Fibroblast of skin of right biceps (primary cell): ENCODE measurements around the gene HPD.
A peak's percentile ranks its signal among the peaks of the same experiment; 100 is the strongest.
"Not testable (repeated sequence)": the region's sequence is repeated elsewhere in the genome, so short reads cannot be mapped to it uniquely, and the experiment has no call there.

ENCODE experiments used
- DNase-seq: peaks from one replicate; pipeline ENCODE4 v3.0.0-alpha.2; 2013

Gene HPD

DNA sequence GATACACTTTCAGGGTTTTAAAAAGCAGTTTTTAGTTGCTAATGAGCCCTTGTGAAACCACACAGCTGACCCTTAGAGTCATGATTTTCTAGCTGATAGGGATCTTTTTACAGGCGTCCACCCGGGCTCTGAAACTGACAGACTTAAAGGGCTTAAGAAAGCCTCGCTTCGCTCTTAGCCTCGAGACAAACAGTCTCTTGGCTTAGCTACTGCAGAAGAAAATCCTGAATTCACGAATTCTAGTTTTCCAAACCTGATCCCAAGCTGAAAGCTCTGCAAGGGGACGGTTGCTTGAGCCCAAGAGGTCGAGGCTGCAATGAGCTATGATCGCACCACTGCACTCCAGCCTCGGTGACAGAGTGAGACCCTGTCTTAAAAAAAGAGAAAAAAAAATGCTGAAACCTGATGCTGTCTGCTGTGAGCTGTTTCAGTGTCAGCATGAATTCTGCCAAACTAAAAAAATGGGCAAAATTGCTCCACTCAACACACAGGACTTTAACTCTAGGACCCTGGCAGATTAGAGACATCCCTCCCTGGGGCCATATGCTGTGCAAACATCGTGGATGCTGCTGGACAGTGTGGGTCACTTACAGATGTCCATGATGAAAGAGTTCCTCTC is 3.1 kb upstream of the HPD start:
- DNase-seq, result peak; percentile 19

DNA sequence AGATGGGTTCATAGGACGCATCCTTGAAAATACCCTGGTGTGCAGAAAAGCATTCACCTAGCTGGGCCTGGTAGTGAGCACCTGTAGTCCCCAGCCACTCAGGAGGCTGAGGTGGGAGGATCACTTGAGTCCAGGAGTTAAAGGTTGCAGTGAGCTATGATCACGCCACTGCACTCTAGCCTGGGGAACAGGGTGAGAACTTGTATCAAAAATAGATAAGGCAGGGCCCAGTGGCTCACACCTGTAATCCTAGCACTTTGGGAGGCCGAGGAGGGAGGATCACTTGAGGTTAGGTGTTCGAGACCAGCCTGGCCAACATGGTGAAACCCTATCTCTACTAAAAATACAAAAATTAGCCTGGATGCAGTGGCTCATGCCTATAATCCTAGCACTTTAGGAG is 2.0 kb upstream of the HPD start:
- not testable (repeated sequence) for DNase-seq

GRCh38 chr12:121860257-121860656 is 1.6 kb upstream of the HPD start:
- no peak for DNase-seq

DNA sequence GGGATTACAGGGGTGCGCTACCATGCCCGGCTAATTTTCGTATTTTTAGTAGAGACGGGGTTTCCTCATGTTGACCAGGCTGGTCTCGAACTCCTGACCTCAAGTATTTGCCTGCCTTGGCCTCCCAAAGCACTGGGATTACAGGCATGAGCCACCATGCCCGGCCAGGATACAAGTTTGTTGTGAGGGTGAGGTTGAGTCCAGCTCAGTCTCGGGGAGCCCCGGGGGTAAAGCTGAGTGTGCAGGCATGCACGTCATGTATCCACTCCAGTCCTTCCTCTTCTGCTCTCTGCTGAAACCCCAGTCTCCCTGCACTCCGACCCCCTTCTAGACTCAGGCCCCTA is 369 bp downstream of the HPD start:
- no peak for DNase-seq

DNA sequence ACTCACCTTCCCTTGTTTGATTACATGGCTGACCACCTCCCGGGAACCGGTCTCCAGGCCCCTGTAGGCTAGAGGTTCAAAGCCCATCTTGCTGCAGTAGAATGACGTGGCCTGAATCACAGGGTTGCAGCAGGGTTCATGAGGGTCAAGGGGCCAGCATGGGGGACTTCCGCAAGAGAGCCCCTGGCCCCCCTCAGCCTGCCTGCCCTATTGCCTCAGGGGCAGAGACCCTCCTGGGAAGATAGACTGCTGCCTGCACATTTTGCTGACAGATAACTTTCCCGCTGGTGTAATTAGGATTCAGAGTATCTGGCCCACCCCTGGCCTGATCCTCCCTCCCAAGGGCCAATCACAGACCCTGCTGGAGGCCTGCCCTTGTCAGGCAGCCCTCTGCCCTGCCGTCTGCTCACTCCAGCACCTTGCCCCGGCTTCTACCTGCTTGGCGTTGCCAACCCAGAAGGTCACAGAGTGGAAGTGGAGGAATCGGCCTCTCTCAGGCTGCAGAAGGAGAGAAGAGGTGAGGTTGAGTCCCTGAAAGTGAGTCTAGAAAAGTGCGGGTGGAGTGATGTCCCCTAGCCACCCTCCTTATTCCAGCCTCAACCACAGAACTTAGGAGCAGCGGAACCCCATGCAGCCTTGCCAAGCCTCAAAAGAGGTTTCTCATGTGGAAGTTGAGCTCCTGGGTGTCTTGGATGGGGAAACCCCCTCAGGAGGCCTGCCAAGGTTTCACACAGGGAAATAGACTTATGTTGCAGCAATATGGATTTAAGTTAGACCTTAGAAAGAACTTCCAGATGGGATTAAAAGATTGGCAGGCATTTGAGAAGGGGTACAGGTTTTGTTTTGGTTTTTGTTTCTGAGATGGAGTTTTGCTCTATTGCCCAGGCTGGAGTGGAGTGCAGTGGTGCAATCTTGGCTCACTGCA is 1.1 kb downstream of the HPD start:
- DNase-seq, result peak; percentile 8

DNA sequence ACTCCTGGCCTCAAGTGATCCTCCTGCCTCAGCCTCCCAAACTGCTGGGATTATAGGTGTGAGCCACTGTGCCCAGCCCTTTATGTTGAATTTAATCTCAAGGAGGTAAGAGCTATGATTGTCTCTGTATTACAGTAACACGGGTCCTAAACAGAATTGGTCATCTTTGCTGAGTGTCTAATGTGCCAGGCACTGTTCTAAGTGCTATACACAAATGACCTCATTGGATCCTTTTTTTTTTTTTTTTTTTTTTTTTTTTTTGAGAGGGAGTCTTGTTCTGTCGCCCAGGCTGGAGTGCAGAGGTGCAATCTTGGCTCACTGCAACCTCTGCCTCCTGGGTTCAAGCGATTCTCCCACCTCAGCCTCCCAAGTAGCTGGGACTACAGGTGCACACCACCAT is 6.3 kb downstream of the HPD start:
- DNase-seq, result not testable (repeated sequence)

- no peak for DNase-seq
These were observed 9.0 kb downstream of the HPD start for GRCh38 chr12:121849665-121850064.

- DNase-seq, result no peak
These were observed 9.4 kb downstream of the HPD start for GRCh38 chr12:121849211-121849610.

GRCh38 chr12:121845701-121846100 is 13.0 kb downstream of the HPD start:
- no peak for DNase-seq

- no peak for DNase-seq
These were observed 15.2 kb downstream of the HPD start for GRCh38 chr12:121843236-121843982.

GRCh38 chr12:121839993-121840761 is 18.5 kb downstream of the HPD start:
- no peak for DNase-seq

DNA sequence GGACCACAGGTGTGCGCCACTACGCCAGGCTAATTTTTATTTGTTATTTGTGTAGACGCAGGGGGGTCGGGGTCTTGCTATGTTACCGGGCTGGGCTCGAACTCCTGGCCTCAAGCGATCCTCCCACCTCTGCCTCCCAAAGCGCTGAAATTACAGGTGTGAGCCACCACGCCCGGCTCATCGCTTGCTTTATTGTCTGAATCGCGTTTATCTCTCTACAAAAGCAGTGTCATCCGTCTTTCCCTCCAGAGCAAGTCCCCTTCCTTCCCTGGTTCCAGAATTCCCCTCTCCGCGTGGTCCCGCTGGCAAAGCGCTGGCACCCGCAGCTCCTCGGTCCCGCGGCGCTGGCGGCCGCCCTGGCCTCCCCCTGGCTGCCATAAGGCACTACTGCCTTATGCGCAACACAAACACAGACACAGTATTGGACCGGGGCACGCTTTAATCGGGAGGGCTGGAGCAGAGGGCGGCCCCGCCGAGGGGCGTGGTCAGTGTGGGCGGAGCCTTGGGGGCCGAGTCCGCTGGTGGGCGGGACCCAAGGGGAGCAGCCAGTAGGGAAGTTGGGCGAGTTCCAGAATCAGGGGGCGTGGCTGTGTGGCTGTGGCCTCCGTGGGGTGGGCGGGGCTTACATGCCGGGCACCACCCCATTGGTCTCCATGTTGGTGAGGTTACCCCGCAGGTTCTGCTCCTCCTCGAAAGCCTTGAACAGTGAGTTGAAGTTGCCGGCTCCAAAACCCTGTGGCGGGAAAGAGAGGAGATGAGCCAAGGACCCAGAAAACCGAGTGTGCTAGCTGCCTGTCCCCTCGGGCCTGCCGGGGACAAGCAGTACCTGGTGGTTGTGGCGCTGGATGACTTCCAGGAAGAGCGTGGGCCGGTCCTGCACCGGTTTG is 19.3 kb downstream of the HPD start:
- DNase-seq, result peak; percentile 97

DNA sequence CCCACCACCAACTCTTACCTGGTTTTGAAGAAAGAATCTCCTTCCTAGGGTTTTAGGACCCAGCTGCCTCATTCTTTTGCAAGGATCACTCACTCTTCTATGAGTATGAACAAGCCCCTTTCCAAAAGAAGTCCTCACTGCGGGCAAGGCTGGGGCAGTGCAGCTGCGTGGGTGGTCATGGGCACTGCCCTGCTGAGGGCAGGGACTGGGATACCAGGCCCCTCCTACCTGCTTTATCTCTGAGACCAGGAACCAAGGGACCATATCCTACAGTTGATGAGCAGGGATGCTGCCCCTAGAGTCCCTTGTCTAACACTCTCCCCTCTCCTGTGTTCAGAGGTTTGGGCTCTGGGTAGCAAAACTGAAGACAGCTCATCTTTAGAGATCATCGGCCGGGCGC is 20.5 kb downstream of the HPD start:
- DNase-seq, result no peak

DNA sequence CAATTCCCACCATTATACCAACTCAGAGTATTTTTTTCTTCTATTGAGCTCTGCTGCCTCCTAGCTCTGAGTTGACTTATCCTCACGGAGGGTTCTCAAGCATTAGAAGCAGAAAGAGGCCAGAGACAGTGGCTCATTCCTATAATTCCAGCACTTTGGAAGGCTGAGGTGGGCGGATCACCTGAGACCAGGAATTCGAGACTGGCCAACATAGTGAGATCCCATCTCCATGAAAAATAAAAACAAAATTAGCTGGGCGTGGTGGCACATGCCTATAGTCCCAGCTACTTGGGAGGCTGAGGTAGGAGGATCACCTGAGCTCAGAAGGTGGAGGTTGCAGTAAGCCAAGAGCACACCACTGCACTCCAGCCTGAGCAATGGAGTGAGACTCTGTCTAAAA is 21.0 kb downstream of the HPD start:
- no peak for DNase-seq

- DNase-seq, result no peak
These were observed 27.0 kb downstream of the HPD start for GRCh38 chr12:121831571-121832245.

DNA sequence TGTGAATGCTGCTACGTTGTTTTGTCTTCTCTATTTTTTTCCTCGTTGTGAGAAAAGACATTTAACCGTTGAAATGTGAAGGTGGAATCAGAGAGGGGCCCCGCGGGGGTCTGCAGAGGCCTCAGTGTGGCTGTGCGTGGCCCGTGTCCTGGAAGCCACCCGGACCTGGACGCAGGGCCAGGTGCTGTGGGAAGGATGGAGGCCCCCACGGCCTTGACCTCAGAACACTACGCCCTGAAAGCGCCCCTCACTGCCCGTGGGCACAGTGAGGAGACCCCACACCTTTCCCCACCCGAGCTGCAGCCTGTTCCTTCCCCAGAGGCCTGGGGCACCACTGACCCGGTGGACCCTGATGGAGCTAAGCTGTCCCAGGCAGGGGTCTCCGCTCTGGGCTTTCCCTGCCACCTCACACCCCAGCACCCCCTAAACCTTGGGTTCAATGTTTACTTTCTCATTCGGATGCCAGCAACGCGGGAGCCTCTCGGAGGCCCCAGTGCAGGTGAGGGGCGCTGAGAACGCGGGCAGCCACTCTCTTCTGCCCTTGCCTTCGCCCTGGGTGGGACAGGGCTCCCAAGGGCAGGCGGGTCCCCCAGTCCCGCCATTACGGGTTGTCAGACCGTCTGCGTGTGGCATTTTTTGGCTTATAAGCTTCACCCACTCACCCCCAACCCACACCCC is 27.9 kb downstream of the HPD start:
- no peak for DNase-seq

GRCh38 chr12:121830134-121830533 is 28.5 kb downstream of the HPD start:
- DNase-seq, result no peak

- DNase-seq, result no peak
These were observed 29.3 kb downstream of the HPD start for GRCh38 chr12:121829250-121829918.

- no peak for DNase-seq
These were observed 29.8 kb downstream of the HPD start for GRCh38 chr12:121828826-121829225.

- no peak for DNase-seq
These were observed 30.4 kb downstream of the HPD start for GRCh38 chr12:121828306-121828705.
